Gastroesophageal sphincter (tissue), 2 donors: Measurements from ENCODE around the gene IDH2.

ENCODE experiments used
- POLR2A ChIP-seq, 2 donors: fragments of 450-650 bp; IDR thresholded peaks; one replicate each; pipeline ENCODE4 v1.6.1; 2017; ENCODE audit warnings: antibody characterized with exemption in 2 of 2, mild to moderate bottlenecking in 2 of 2, moderate library complexity in 1 of 2
- POLR2AphosphoS5 ChIP-seq: sonication (generic); formaldehyde crosslinking; IDR thresholded peaks from one replicate; pipeline ENCODE4 v1.6.1; 2017; ENCODE audit warnings: antibody characterized with exemption

- TF ChIP-seq POLR2AphosphoS5, result no peak
- TF ChIP-seq POLR2A (IDR thresholded peaks at IDR 0.05), result no peak
These were observed 59.3 kb downstream of the IDH2 start for GRCh38 chr15:90042766-90043529.
